Measurements from ENCODE around the gene ROR1. TPM values are rescaled to one million over a fixed set of nuclear protein-coding genes. Genes with fewer than 3 reads are reported as not detected.

Gene ROR1
- total RNA-seq, 6 experiments from 2014 or later: 7.4 to 9.4 (median 8.9) TPM

DNA sequence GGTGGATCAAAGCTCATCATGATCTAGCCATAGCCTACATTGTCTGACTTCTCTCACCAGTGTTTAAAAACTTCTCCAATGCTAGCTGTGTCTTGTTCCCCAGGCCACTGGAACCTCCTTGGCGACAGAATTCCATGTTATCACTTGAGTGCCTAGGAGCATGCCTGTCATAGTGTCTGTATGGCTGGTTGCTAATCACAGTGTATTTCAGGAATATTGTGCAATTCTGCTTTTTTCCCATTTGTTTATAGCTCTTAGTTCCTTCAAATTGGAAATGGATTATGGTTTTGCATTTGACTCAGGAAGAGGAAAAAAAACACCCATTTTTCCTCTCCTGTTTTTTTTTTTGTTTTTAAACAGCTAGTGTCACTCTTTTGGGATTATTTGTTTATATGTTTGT is 25.5 kb downstream of the ROR1 start:
- peaks cover 2% of the 10 kb centered on the region; the same call in 1 of the 2 replicates for H3K27me3 Mint-ChIP-seq (ENCODE audit: insufficient read depth)
- peaks cover 29% of the 10 kb centered on the region for H3K4me1 Mint-ChIP-seq (ENCODE audit: low read depth)
- TF ChIP-seq, protein P1, sequence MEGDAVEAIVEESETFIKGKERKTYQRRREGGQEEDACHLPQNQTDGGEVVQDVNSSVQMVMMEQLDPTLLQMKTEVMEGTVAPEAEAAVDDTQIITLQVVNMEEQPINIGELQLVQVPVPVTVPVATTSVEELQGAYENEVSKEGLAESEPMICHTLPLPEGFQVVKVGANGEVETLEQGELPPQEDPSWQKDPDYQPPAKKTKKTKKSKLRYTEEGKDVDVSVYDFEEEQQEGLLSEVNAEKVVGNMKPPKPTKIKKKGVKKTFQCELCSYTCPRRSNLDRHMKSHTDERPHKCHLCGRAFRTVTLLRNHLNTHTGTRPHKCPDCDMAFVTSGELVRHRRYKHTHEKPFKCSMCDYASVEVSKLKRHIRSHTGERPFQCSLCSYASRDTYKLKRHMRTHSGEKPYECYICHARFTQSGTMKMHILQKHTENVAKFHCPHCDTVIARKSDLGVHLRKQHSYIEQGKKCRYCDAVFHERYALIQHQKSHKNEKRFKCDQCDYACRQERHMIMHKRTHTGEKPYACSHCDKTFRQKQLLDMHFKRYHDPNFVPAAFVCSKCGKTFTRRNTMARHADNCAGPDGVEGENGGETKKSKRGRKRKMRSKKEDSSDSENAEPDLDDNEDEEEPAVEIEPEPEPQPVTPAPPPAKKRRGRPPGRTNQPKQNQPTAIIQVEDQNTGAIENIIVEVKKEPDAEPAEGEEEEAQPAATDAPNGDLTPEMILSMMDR (IDR thresholded peaks at IDR 0.05): no peak
- peak overlapping the region; percentile 69 for H3K27ac Mint-ChIP-seq
- peak; percentile 4 for DNase-seq
- H3K9me3 Mint-ChIP-seq: no peaks in the 10 kb centered on the region
- no peaks in the 10 kb centered on the region for H3K36me3 Mint-ChIP-seq (ENCODE audit: low read depth)
- H3K4me3 Mint-ChIP-seq: peak overlapping the region; percentile 24

DNA sequence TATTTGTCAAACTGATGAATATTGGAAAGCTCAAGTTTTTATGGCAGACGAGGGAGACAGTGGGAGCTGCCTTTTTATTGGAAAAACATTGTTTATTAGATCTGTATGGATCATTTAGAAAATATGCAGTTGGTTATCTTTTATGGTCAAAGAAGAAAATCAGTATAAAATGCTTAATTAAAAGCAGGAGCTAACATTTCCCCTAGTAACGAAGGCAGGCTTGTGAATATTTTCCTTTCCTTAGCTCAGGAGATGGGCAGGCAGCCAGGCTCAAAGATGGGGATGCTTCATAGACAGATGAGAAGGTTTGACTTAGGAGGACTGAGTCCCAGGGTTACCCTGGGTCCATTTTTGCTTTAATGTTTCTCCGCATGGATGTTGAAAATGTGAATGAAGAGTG is 26.0 kb downstream of the ROR1 start:
- TF ChIP-seq, protein P1 (IDR thresholded peaks at IDR 0.05): no peak
- H3K9me3 Mint-ChIP-seq: no peaks in the 10 kb centered on the region
- peaks cover 29% of the 10 kb centered on the region for H3K4me1 Mint-ChIP-seq (ENCODE audit: low read depth)
- H3K36me3 Mint-ChIP-seq (ENCODE audit: low read depth): no peaks in the 10 kb centered on the region
- H3K4me3 Mint-ChIP-seq: peak overlapping the region; percentile 24
- peak overlapping the region; percentile 69 for H3K27ac Mint-ChIP-seq
- peaks cover 2% of the 10 kb centered on the region; the same call in 1 of the 2 replicates for H3K27me3 Mint-ChIP-seq (ENCODE audit: insufficient read depth)
- peak; percentile 67 for DNase-seq

DNA sequence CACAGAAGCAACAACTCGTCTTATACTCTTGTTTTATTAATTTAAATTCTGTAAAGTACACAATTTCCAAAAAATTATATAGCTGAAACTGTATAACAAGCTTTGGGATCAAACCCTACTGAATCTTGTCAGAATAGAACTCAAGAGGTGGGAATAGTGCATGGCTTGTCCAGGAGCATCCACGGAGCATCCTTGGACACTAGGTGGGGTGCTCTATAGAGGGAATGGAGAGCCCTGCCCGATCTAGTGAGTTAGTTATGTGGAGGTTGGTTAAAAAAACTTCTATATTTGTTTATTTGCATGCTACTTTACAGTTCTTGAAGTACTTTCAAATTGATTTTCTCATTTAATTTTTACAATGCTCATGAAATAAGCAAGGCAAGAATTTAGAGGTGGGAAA is 28.3 kb downstream of the ROR1 start:
- TF ChIP-seq, protein P1 (IDR thresholded peaks at IDR 0.05): no peak; the same call in 1 of the 2 replicates
- H3K27ac Mint-ChIP-seq: no peak overlapping the region
- no peaks in the 10 kb centered on the region for H3K9me3 Mint-ChIP-seq
- H3K36me3 Mint-ChIP-seq (ENCODE audit: low read depth): no peaks in the 10 kb centered on the region
- H3K4me1 Mint-ChIP-seq (ENCODE audit: low read depth): peaks cover 24% of the 10 kb centered on the region
- peaks cover 2% of the 10 kb centered on the region; the same call in 1 of the 2 replicates for H3K27me3 Mint-ChIP-seq (ENCODE audit: insufficient read depth)
- DNase-seq: no peak
- no peak overlapping the region for H3K4me3 Mint-ChIP-seq

DNA sequence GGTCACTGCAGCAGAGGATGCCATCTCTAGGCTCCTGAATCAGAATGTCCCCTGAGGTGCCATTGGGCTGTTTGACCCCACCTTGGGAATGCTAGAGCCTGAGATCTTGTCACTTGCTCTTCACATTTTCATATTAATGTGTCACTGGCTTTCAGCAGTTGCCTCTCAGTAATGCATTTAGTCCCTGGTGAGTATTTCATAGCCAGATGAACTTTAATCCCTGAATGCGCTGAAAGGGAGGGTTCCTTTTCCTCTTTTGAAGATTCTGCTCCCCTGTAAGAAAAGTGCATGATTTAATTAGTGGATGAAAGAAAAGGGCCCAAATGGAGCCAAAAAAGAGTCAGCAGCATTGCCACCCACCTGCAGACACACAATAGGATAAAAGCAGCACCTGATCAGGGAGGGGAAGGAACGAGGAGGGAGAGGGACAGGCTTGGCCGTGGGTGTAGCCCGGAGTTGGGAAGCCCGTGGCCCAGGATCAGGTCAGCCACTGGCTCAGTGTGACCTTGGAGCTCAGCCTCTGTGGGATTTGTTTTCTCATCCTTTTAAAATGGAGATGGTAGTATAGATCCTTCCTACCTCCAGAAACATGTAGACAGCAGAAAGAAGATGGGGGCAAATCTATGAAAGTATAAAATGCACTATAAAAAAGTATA is 31.1 kb downstream of the ROR1 start:
- H3K27ac Mint-ChIP-seq: no peak overlapping the region
- H3K27me3 Mint-ChIP-seq (ENCODE audit: insufficient read depth): peaks cover 7% of the 10 kb centered on the region
- no peaks in the 10 kb centered on the region for H3K9me3 Mint-ChIP-seq
- H3K36me3 Mint-ChIP-seq (ENCODE audit: low read depth): no peaks in the 10 kb centered on the region
- H3K4me1 Mint-ChIP-seq (ENCODE audit: low read depth): peaks cover 6% of the 10 kb centered on the region
- TF ChIP-seq, protein P1 (IDR thresholded peaks at IDR 0.05): no peak
- no peak overlapping the region for H3K4me3 Mint-ChIP-seq
- no peak for DNase-seq

DNA sequence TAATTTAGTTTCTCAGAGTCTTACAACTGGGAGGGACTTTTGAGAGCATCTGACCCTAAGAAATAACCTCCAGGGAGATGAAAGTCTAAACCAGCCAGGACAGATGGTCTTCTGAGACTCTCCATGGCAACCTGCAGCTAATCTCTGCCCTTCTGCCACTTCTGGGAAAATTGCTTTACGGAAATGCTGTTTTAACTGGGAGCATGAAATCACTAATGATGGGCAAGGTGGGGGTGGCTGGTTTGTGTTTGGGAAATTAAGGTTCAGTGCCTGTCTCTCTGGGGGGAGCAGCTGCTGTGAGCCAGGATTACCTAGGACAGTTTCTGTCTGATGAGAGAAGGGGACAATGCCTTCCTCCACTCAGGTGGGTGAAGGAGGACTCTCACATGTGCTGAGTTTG is 33.2 kb downstream of the ROR1 start:
- no peak overlapping the region for H3K27ac Mint-ChIP-seq
- H3K27me3 Mint-ChIP-seq (ENCODE audit: insufficient read depth): peaks cover 7% of the 10 kb centered on the region
- no peak for DNase-seq
- TF ChIP-seq, protein P1 (IDR thresholded peaks at IDR 0.05): no peak
- H3K4me1 Mint-ChIP-seq (ENCODE audit: low read depth): no peaks in the 10 kb centered on the region
- peaks cover 5% of the 10 kb centered on the region; the same call in 1 of the 2 replicates for H3K36me3 Mint-ChIP-seq (ENCODE audit: low read depth)
- no peak overlapping the region for H3K4me3 Mint-ChIP-seq
- no peaks in the 10 kb centered on the region for H3K9me3 Mint-ChIP-seq
